ENCODE measurements around the gene SFTPB.

Gene SFTPB

DNA sequence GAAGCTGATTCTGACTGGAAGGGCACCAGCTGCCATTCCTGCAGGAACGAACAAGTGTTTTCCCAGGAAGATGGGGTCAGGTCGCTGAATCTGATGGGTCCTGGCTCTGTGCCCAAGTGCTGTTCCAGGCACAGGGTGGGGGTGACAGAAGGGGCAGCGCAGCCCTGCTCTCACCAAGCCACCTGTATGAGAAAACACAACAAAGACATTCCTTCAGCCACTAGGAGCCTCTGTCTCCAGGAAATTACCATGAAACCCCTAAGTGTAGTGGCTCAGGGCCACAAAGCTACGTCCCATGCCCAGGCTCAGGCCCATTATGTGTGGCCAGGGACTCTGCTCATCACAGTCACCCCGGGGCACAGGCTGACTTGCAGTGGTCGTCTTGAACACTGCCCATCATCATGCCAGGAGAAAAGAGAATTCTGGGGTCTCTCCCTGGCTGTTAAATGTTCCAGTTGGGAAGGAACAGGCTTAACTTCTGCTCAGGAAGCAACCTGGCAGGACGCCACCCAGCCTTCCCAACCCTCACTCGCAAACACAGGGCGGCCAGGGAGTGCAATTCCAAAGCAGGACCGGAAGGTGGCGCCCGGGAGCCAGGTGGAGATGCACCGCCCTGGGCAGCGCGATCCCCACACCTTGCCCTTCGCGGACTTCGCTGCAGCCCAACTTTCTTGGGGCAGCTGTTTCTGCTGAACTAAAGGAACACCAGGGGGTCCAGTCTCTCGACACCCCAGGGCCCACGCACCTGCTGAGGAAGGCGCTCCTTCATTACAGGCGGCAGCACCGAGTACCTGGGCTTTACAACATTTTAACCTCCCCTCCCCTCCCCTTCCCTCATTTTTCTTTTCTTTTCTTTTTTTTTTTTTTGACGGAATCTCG lies 11.0 kb upstream of the SFTPB start:
- TF ChIP-seq RAD21 (IDR thresholded peaks at IDR 0.05; ENCODE audit: low read depth) (peak; percentile 90), TEAD4 (IDR thresholded peaks at IDR 0.05) (peak; percentile 35; the same call in 1 of the 2 replicates), TCF12 (IDR thresholded peaks at IDR 0.05; ENCODE audit: low read depth) (no peak), YY1 (IDR thresholded peaks at IDR 0.05; ENCODE audit: low read depth) (no peak), EGR1 (IDR thresholded peaks at IDR 0.05) (no peak), NFIC (IDR thresholded peaks at IDR 0.05) (0 out of 2 replicates have a peak, but pooled peaks have one; percentile 43), EP300 (IDR thresholded peaks at IDR 0.05; ENCODE audit: borderline replicate concordance) (no peak)
- TF ChIP-seq, protein P1, sequence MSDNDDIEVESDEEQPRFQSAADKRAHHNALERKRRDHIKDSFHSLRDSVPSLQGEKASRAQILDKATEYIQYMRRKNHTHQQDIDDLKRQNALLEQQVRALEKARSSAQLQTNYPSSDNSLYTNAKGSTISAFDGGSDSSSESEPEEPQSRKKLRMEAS (IDR thresholded peaks at IDR 0.05) = peak; percentile 52
- TF ChIP-seq, protein P2, sequence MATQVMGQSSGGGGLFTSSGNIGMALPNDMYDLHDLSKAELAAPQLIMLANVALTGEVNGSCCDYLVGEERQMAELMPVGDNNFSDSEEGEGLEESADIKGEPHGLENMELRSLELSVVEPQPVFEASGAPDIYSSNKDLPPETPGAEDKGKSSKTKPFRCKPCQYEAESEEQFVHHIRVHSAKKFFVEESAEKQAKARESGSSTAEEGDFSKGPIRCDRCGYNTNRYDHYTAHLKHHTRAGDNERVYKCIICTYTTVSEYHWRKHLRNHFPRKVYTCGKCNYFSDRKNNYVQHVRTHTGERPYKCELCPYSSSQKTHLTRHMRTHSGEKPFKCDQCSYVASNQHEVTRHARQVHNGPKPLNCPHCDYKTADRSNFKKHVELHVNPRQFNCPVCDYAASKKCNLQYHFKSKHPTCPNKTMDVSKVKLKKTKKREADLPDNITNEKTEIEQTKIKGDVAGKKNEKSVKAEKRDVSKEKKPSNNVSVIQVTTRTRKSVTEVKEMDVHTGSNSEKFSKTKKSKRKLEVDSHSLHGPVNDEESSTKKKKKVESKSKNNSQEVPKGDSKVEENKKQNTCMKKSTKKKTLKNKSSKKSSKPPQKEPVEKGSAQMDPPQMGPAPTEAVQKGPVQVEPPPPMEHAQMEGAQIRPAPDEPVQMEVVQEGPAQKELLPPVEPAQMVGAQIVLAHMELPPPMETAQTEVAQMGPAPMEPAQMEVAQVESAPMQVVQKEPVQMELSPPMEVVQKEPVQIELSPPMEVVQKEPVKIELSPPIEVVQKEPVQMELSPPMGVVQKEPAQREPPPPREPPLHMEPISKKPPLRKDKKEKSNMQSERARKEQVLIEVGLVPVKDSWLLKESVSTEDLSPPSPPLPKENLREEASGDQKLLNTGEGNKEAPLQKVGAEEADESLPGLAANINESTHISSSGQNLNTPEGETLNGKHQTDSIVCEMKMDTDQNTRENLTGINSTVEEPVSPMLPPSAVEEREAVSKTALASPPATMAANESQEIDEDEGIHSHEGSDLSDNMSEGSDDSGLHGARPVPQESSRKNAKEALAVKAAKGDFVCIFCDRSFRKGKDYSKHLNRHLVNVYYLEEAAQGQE (IDR thresholded peaks at IDR 0.05; ENCODE audit: low read depth) = no peak

DNA sequence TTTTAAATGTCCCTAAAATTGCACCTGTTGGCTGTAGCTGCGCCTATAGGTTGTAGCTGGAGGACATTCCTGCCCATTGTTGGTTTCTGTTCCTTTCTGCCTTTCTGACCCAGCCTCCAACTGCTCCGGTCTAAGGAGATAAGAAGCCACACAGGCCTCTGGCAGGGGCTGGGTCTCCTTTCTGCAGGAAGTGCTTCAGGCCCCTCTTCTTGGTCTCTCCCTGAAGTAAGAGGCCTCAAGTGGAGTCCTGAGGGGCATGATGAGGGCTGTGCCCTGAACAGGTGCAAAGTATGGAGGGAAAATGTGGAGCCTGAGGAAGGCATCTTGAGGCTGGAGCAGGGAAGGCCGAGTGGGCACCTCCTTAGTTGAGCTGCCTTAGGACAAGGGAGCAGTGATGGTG lies 10.4 kb upstream of the SFTPB start:
- TF ChIP-seq FOXM1 (IDR thresholded peaks at IDR 0.05; ENCODE audit: borderline replicate concordance, low read depth) (no peak), TCF12 (IDR thresholded peaks at IDR 0.05; ENCODE audit: low read depth) (no peak), NFIC (IDR thresholded peaks at IDR 0.05) (no peak), CREB1 (IDR thresholded peaks at IDR 0.05; ENCODE audit: low read depth) (no peak), EGR1 (IDR thresholded peaks at IDR 0.05) (no peak), EP300 (IDR thresholded peaks at IDR 0.05; ENCODE audit: borderline replicate concordance) (no peak), YY1 (IDR thresholded peaks at IDR 0.05; ENCODE audit: low read depth) (no peak), CEBPB (IDR thresholded peaks at IDR 0.05) (no peak), RAD21 (IDR thresholded peaks at IDR 0.05; ENCODE audit: low read depth) (no peak), ZBTB7A (IDR thresholded peaks at IDR 0.05; ENCODE audit: low read depth) (no peak), TAF1 (IDR thresholded peaks at IDR 0.05; ENCODE audit: low read depth) (no peak), TEAD4 (IDR thresholded peaks at IDR 0.05) (no peak)
- TF ChIP-seq, protein P1 (IDR thresholded peaks at IDR 0.05) = no peak
- TF ChIP-seq, protein P2 (IDR thresholded peaks at IDR 0.05; ENCODE audit: low read depth) = no peak
- TF ChIP-seq, protein P3, sequence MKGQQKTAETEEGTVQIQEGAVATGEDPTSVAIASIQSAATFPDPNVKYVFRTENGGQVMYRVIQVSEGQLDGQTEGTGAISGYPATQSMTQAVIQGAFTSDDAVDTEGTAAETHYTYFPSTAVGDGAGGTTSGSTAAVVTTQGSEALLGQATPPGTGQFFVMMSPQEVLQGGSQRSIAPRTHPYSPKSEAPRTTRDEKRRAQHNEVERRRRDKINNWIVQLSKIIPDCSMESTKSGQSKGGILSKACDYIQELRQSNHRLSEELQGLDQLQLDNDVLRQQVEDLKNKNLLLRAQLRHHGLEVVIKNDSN (IDR thresholded peaks at IDR 0.05) = no peak

DNA sequence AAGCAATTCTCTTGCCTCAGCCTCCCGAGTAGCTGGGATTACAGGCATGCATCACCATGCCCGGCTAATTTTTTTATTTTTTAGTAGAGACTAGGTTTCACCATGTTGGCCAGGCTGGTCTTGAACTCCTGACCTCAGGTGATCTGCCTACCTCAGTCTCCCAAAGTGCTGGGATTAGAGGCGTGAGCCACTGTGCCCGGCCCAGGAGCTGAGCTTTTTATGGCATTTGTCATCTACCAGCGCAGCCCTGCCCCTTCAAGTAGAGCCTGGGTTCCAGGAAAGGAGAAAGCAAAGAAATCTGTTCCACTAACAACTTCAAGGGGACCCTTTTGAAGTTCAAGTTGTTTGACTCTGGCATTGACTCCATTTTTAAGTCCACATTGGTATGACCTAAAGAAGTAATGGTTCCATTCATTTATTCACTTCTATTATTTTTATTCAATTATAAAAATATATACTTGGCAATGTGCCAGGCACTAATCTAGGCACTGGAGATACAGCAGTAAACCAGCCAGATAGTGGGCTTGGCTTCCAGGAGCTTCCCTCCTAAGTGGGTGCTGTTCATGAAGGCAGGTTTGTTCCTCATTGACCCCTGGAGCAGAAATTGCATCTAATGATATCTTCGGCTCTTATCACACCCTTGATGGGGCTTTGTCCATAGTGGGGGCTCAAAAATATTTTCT lies 8.0 kb upstream of the SFTPB start:
- TF ChIP-seq TCF12 (IDR thresholded peaks at IDR 0.05; ENCODE audit: low read depth) (no peak), NFIC (IDR thresholded peaks at IDR 0.05) (peak; percentile 60)

DNA sequence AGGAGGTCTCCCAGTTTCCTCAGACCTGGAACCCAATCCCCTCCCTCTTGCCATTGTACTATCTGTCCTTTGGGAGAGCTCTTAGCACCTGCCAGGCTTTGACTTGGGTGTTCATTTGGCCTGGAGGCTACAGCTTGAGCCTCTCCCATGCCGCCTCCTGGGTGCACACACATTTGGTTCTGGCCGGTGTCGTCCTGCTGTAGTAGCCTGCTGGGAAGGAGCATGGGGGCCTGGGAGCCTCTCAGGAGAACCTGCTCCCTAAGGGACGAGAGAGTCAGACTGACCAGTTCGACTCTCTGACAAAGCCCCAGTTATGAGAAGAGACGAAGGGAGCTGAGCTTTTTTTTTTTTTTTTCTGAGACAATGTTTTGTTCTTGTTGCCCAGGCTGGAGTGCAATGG lies 7.4 kb upstream of the SFTPB start:
- TF ChIP-seq FOXM1 (IDR thresholded peaks at IDR 0.05; ENCODE audit: borderline replicate concordance, low read depth) (no peak), TAF1 (IDR thresholded peaks at IDR 0.05; ENCODE audit: low read depth) (no peak), TEAD4 (IDR thresholded peaks at IDR 0.05) (no peak), YY1 (IDR thresholded peaks at IDR 0.05; ENCODE audit: low read depth) (no peak), RAD21 (IDR thresholded peaks at IDR 0.05; ENCODE audit: low read depth) (no peak), EP300 (IDR thresholded peaks at IDR 0.05; ENCODE audit: borderline replicate concordance) (no peak), NFIC (IDR thresholded peaks at IDR 0.05) (no peak), EGR1 (IDR thresholded peaks at IDR 0.05) (no peak), CEBPB (IDR thresholded peaks at IDR 0.05) (no peak)
- TF ChIP-seq, protein P2 (IDR thresholded peaks at IDR 0.05; ENCODE audit: low read depth) = no peak
- TF ChIP-seq, protein P3 (IDR thresholded peaks at IDR 0.05) = no peak
- TF ChIP-seq, protein P1 (IDR thresholded peaks at IDR 0.05) = no peak

All from Ishikawa (cell line).